Upper lobe of left lung (tissue), 6 donors: ENCODE data around the gene PLAGL1. TPM values are rescaled to one million over a fixed set of nuclear protein-coding genes. Genes with fewer than 3 reads are reported as not detected.
"Not testable (repeated sequence)": the region's sequence is repeated elsewhere in the genome, so short reads cannot be mapped to it uniquely, and the experiment has no call there.

Source experiments
- ATAC-seq, 2 donors: fragments of 200-7000 bp; cut with Tn5 transposase; one replicate each; pipeline ENCODE4 v1.9.1; 2022; ENCODE audit warnings: mild to moderate bottlenecking in 2 of 2, moderate library complexity in 2 of 2; ENCODE audit not compliant: low FRiP score in 2 of 2
- DNase-seq, 2 donors: peaks; one replicate each; pipeline ENCODE4 v3.0.0-alpha.2; 2019 to 2020
- H3K27ac ChIP-seq, 4 donors: fragments of 200-600 bp; sonication (generic); one replicate each; pipeline ENCODE4 v1.5.1; 2016 to 2019
- H3K27me3 ChIP-seq, 4 donors: fragments of 200-600 bp; sonication (generic); one replicate each; pipeline ENCODE4 v1.5.1; 2017 to 2019
- H3K36me3 ChIP-seq, 4 donors: fragments of 200-600 bp; sonication (generic); one replicate each; pipeline ENCODE4 v1.5.1; 2016 to 2019
- H3K4me1 ChIP-seq, 4 donors: fragments of 200-600 bp; sonication (generic); one replicate each; pipeline ENCODE4 v1.5.1; 2018 to 2019
- H3K4me3 ChIP-seq, 4 donors: fragments of 200-600 bp; sonication (generic); one replicate each; pipeline ENCODE4 v1.5.1; 2017 to 2019; ENCODE audit warnings: mild to moderate bottlenecking in 2 of 4, moderate library complexity in 1 of 4
- H3K9me3 ChIP-seq, 4 donors: fragments of 200-600 bp; sonication (generic); one replicate each; pipeline ENCODE4 v1.5.1; 2018 to 2019
- EP300 ChIP-seq, 4 donors: sonication (generic); formaldehyde crosslinking; IDR thresholded peaks; one replicate each; pipeline ENCODE4 v1.5.1; 2017; ENCODE audit warnings: antibody characterized with exemption in 4 of 4, control low read depth in 2 of 4
- POLR2A ChIP-seq, 4 donors: fragments of 450-650 bp; IDR thresholded peaks; one replicate each; pipeline ENCODE4 v1.5.1; 2016 to 2017; ENCODE audit warnings: antibody characterized with exemption in 4 of 4, mild to moderate bottlenecking in 2 of 4
- POLR2AphosphoS5 ChIP-seq, 2 donors: sonication (generic); formaldehyde crosslinking; IDR thresholded peaks; one replicate each; pipeline ENCODE4 v1.5.1; 2017; ENCODE audit warnings: antibody characterized with exemption in 2 of 2
- WGBS, 2 donors: methylation state at CpG; one replicate each; pipeline ENCODE4 v1.1.5; 2017 to 2018; 5-methylcytosine and 5-hydroxymethylcytosine counted together
- total RNA-seq, 6 donors: library from RNA; depleted of rRNA in 4 of 6; stranded (reverse); fragments of >200 nt in 4 of 6; gene quantifications; one replicate each; pipeline versions ENCODE4 v1.1.0 to v1.2.1, GENCODE V29; 2016 to 2021
- TF ChIP-seq, protein P1 (sequence below), 6 experiments: fragments of 450-650 bp in 4 of 6; fragments of 200-600 bp in 2 of 6; sonication (generic) in 2 of 6; IDR thresholded peaks; one replicate each; pipeline ENCODE4 v1.5.1; 2016 to 2019; ENCODE audit warnings: antibody characterized with exemption in 6 of 6
- donor health status: DM: no; HTN: no; CAD: no; lungs with moderate emphysema.
- donor health status: DM: no; HTN: yes; CAD: no; lungs with severe emphysema.

PLAGL1 gene
- total RNA-seq, 6 donors from 2014 or later = 22.5 to 47.5 (median 35.4) TPM

- WGBS, 2 donors = 75 to 83% methylated on average over 1 of the region's 1 CpG
These were observed 39.6 kb upstream of the PLAGL1 start for GRCh38 chr6:144047688-144048087.

GRCh38 chr6:144046672-144047071, 38.6 kb upstream of the PLAGL1 start:
- not testable (repeated sequence) for H3K36me3 ChIP-seq, ATAC-seq, H3K4me3 ChIP-seq, H3K9me3 ChIP-seq, H3K27me3 ChIP-seq, H3K27ac ChIP-seq, H3K4me1 ChIP-seq, DNase-seq
- WGBS, 2 donors = 73% methylated on average over 8 of the region's 8 CpGs; no CpG with 5 or more reads in 1 of the 2 donors

More at GRCh38 chr6:144047688-144048087, 39.6 kb upstream of the PLAGL1 start:
- DNase-seq (no peak), ATAC-seq (no peak)
- Histone ChIP-seq H3K27me3 (no peaks in the 10 kb centered on the region), H3K36me3 (no peaks in the 10 kb centered on the region), H3K4me1 (no peaks in the 10 kb centered on the region), H3K9me3 (no peaks in the 10 kb centered on the region), H3K4me3 (no peak overlapping the region), H3K27ac (no peak overlapping the region)
- TF ChIP-seq POLR2A (IDR thresholded peaks at IDR 0.05) = no peak
- TF ChIP-seq EP300 (IDR thresholded peaks at IDR 0.05) = no peak
- TF ChIP-seq, protein P1, sequence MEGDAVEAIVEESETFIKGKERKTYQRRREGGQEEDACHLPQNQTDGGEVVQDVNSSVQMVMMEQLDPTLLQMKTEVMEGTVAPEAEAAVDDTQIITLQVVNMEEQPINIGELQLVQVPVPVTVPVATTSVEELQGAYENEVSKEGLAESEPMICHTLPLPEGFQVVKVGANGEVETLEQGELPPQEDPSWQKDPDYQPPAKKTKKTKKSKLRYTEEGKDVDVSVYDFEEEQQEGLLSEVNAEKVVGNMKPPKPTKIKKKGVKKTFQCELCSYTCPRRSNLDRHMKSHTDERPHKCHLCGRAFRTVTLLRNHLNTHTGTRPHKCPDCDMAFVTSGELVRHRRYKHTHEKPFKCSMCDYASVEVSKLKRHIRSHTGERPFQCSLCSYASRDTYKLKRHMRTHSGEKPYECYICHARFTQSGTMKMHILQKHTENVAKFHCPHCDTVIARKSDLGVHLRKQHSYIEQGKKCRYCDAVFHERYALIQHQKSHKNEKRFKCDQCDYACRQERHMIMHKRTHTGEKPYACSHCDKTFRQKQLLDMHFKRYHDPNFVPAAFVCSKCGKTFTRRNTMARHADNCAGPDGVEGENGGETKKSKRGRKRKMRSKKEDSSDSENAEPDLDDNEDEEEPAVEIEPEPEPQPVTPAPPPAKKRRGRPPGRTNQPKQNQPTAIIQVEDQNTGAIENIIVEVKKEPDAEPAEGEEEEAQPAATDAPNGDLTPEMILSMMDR (IDR thresholded peaks at IDR 0.05) = no peak
- no peak for TF ChIP-seq POLR2AphosphoS5 (IDR thresholded peaks at IDR 0.05)

GRCh38 chr6:144044989-144045388, 36.9 kb upstream of the PLAGL1 start:
- not testable (repeated sequence) for H3K36me3 ChIP-seq, ATAC-seq, H3K9me3 ChIP-seq, DNase-seq, H3K4me3 ChIP-seq, H3K4me1 ChIP-seq, H3K27ac ChIP-seq, H3K27me3 ChIP-seq
- WGBS, 2 donors = 89 to 92% methylated on average over 2 of the region's 2 CpGs

DNA sequence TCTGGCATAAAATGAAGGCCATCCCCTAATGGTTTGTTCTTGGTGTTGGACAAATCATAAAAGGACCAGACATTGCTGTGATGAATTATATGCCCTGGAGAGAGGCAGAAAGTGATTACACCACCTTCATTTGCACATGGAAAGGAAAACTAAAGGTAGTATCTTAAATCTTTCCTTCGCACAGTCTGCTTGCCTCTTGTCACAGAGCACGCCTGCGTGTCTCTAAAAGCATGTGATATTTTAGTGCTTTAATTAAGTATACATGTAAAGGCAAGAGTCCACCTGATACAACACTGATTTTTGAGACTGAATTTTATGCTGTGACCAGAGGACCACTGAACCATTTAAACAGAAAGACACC, 28.8 kb upstream of the PLAGL1 start:
- peak overlapping the region; percentile 62 to 77 (median 66) for H3K27ac ChIP-seq
- H3K4me3 ChIP-seq = peak overlapping the region in 3 of 4 donors; percentile 28 to 47 (median 42)
- H3K36me3 ChIP-seq = no peaks in the 10 kb centered on the region
- TF ChIP-seq, protein P1 (IDR thresholded peaks at IDR 0.05) = no peak
- TF ChIP-seq POLR2AphosphoS5 (IDR thresholded peaks at IDR 0.05) = no peak
- no peak for TF ChIP-seq POLR2A (IDR thresholded peaks at IDR 0.05)
- TF ChIP-seq EP300 (IDR thresholded peaks at IDR 0.05) = no peak
- DNase-seq (no peak), ATAC-seq (peak in 1 of 2 donors; percentile 30)
- peaks cover 0 to 3% (median 0%) of the 10 kb centered on the region in 4 donors for H3K9me3 ChIP-seq
- WGBS, 2 donors = 85 to 94% methylated on average over 3 of the region's 3 CpGs
- no peaks in the 10 kb centered on the region for H3K27me3 ChIP-seq
- peaks cover 0 to 13% (median 8%) of the 10 kb centered on the region in 4 donors for H3K4me1 ChIP-seq

DNA sequence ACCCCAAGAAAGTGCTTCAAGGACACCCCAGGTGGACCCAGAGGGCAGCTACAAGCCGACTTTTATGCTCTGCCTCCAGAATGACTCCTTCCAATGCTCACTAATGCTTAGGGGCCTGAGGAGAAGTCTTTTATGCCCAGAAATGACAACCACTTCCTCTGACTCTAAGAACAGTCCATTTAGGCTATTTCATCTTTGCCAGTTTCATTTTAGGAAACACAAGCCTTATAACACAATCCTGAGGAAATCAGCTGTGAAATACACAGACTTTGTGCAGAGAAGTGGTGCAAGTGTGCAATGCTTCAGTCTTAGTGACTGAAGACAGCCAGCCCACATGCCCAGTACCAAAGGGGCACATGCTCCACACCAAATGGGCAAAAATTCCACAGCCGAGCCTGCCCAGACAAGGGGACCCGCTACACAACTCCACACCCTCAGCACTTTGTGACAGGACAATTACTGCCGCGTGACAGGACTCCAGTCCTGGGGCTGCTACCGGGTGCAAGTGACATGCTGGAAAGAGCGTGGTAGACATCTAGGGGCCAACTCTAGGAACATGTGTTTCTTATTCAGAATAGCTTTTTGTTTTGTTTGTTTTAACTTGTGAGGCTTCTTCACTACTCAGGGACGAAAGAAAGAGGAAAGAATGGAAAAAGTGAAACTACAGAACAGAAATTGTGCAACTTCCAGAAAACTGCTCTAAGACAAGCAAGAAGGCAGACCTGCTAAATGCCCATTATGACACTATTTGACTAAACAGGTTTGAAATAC, 28.2 kb upstream of the PLAGL1 start:
- 22 to 30% methylated on average over 7 to 8 of the region's 8 CpGs for WGBS, 2 donors
- DNase-seq (peak in 1 of 2 donors; percentile 60), ATAC-seq (peak; percentile 68 to 74)
- peak overlapping the region; percentile 62 to 77 (median 66) for H3K27ac ChIP-seq
- TF ChIP-seq, protein P1 (IDR thresholded peaks at IDR 0.05) = no peak
- TF ChIP-seq POLR2A (IDR thresholded peaks at IDR 0.05) (no peak), EP300 (IDR thresholded peaks at IDR 0.05) (no peak), POLR2AphosphoS5 (IDR thresholded peaks at IDR 0.05) (no peak)
- peaks cover 0 to 13% (median 8%) of the 10 kb centered on the region in 4 donors for H3K4me1 ChIP-seq
- no peaks in the 10 kb centered on the region for H3K27me3 ChIP-seq
- peaks cover 0 to 3% (median 0%) of the 10 kb centered on the region in 4 donors for H3K9me3 ChIP-seq
- H3K4me3 ChIP-seq = peak overlapping the region in 3 of 4 donors; percentile 28 to 47 (median 42)
- no peaks in the 10 kb centered on the region for H3K36me3 ChIP-seq

DNA sequence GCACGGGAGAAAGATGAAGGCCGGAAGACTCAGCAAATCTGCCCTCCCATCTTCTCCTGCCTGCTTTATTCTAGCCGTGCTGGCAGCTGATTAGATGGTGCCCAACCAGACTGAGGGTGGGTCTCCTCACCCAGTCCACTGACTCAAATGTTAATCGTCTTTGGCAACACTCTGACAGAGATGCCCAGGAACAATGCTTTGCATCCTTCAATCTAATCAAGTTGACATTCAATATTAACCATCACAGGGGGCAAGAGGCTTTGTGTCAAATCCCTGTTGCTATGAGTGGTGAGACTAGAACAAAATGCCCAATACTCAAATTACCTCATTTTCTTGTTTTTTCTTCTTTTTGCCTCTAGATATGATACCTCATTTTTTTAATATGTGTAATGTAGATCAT, 27.4 kb upstream of the PLAGL1 start:
- WGBS, 2 donors = 91 to 95% methylated on average over 4 of the region's 4 CpGs
- Histone ChIP-seq H3K27me3 (no peaks in the 10 kb centered on the region), H3K4me1 (peaks cover 0 to 13% (median 8%) of the 10 kb centered on the region in 4 donors), H3K36me3 (no peaks in the 10 kb centered on the region), H3K9me3 (peaks cover 0 to 3% (median 0%) of the 10 kb centered on the region in 4 donors), H3K27ac (peak overlapping the region in 3 of 4 donors; percentile 62 to 77 (median 66)), H3K4me3 (no peak overlapping the region)
- ATAC-seq (no peak), DNase-seq (no peak)
- TF ChIP-seq EP300 (IDR thresholded peaks at IDR 0.05) (no peak), POLR2A (IDR thresholded peaks at IDR 0.05) (no peak), POLR2AphosphoS5 (IDR thresholded peaks at IDR 0.05) (no peak)
- TF ChIP-seq, protein P1 (IDR thresholded peaks at IDR 0.05) = no peak
